ENCODE data around the gene SAMHD1. TPM values are rescaled to one million over a fixed set of nuclear protein-coding genes. Genes with fewer than 3 reads are reported as not detected.
"Not testable (repeated sequence)": the region's sequence is repeated elsewhere in the genome, so short reads cannot be mapped to it uniquely, and the experiment has no call there.

The SAMHD1 gene
- total RNA-seq, 1 experiment from 2014 or later = 54.3 TPM

GRCh38 chr20:36951979-36952738 is 651 bp upstream of the SAMHD1 start:
- intact Hi-C loops (cut with micrococcal nuclease; ENCODE audit: unreplicated experiment) = no loop called here

DNA sequence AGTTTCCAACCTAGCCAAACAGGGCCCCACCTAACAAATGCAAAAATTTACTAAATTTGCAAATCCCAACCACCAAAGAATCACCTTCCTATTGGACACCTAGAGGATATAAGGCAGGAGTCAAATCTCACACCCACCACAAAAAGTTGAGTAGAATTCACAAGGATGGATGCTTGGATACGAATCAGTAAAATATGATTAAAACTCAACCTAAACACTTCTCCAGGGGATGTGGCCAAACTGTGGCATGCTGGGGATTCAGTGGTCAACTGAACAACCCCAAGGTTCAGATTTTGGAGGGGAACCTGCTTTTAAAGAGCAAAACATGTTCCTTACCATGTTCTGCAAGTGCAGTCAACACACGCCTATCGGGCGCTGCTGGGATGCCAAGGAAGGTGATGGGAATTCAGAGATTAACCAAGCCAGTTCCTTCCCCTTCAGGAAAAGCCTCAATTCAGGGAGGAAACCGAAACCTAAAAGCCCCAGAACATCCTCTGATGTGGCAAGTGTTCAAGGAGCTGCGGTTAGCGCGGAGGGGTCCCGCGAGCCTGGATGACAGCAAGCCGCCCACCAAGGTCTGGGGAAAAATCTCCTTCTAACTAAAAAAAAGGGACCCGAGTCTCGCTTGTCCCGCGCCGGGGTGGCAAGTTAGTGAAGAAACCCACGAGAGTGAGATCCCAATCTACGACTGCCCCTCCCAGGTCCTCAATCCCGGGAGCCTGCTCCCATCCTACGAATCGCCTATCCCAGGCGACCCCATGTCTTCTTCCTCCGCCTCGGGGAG is 902 bp downstream of the SAMHD1 start:
- no peaks in the 10 kb centered on the region for H3K27me3 Mint-ChIP-seq (ENCODE audit: unreplicated experiment)
- peak overlapping the region; percentile 88 for H3K4me3 Mint-ChIP-seq (ENCODE audit: low read depth, unreplicated experiment)
- no TSS peak for BruUV-seq (replicated peaks)
- peak; percentile 50 for DNase-seq
- peaks cover 41% of the 10 kb centered on the region for H3K4me1 Mint-ChIP-seq (ENCODE audit: low read depth, unreplicated experiment)
- CTCF ChIA-PET = interaction anchor here (0.6 to 0.7 kb wide), 2 partner anchors 26 to 332 kb away, joined by 3 read pairs; no protein-coding TSS in a partner anchor
- TF ChIP-seq CTCF (IDR thresholded peaks at IDR 0.05; ENCODE audit: unreplicated experiment) = no peak
- H3K27ac Mint-ChIP-seq (ENCODE audit: unreplicated experiment) = peak overlapping the region; percentile 82
- intact Hi-C loops (cut with micrococcal nuclease; ENCODE audit: unreplicated experiment) = no loop called here
- H3K9me3 Mint-ChIP-seq (ENCODE audit: low read depth, unreplicated experiment) = no peaks in the 10 kb centered on the region
- H3K36me3 Mint-ChIP-seq (ENCODE audit: insufficient read depth, unreplicated experiment) = peaks cover 22% of the 10 kb centered on the region

More at GRCh38 chr20:36951979-36952738, 651 bp upstream of the SAMHD1 start:
- DNase-seq = no peak
- TF ChIP-seq CTCF (IDR thresholded peaks at IDR 0.05; ENCODE audit: unreplicated experiment) = no peak
- CTCF ChIA-PET = no interaction called here
- peaks cover 35% of the 10 kb centered on the region for H3K4me1 Mint-ChIP-seq (ENCODE audit: low read depth, unreplicated experiment)
- no peaks in the 10 kb centered on the region for H3K9me3 Mint-ChIP-seq (ENCODE audit: low read depth, unreplicated experiment)
- peaks cover 19% of the 10 kb centered on the region for H3K36me3 Mint-ChIP-seq (ENCODE audit: insufficient read depth, unreplicated experiment)
- peak overlapping the region; percentile 88 for H3K4me3 Mint-ChIP-seq (ENCODE audit: low read depth, unreplicated experiment)
- peak overlapping the region; percentile 82 for H3K27ac Mint-ChIP-seq (ENCODE audit: unreplicated experiment)
- no peaks in the 10 kb centered on the region for H3K27me3 Mint-ChIP-seq (ENCODE audit: unreplicated experiment)
- BruUV-seq (replicated peaks) = TSS peak; percentile 80

DNA sequence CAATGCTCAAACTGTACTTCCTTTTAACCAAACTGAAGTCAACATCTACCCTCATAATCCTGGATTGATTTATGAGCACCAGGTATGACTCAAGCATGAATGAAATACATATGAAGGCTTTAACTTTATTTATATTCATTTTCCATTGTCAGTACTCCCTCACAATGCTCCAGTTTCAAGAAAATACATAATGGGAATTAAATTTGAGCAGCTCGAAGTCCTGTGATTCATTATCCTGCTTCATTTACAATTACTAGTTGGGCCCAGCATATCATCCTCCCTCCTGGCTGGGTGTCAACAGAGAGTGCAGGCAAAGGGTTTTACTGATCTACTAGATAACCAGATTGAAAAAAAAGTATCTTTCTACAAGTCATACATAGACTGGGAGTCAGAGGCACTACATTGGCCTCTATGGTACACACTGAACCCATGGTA is 10.1 kb downstream of the SAMHD1 start:
- H3K36me3 Mint-ChIP-seq (ENCODE audit: insufficient read depth, unreplicated experiment) = peaks cover 4% of the 10 kb centered on the region
- no peak overlapping the region for H3K4me3 Mint-ChIP-seq (ENCODE audit: low read depth, unreplicated experiment)
- peaks cover 8% of the 10 kb centered on the region for H3K4me1 Mint-ChIP-seq (ENCODE audit: low read depth, unreplicated experiment)
- TF ChIP-seq CTCF (IDR thresholded peaks at IDR 0.05; ENCODE audit: unreplicated experiment) = no peak
- no peak for DNase-seq
- no peaks in the 10 kb centered on the region for H3K9me3 Mint-ChIP-seq (ENCODE audit: low read depth, unreplicated experiment)
- H3K27me3 Mint-ChIP-seq (ENCODE audit: unreplicated experiment) = no peaks in the 10 kb centered on the region
- no TSS peak for BruUV-seq (replicated peaks)
- CTCF ChIA-PET = interaction anchor here (0.6 kb wide), 1 partner anchor 20 kb away, joined by 3 read pairs; no protein-coding TSS in a partner anchor
- intact Hi-C loops (cut with micrococcal nuclease; ENCODE audit: unreplicated experiment) = no loop called here
- no peak overlapping the region for H3K27ac Mint-ChIP-seq (ENCODE audit: unreplicated experiment)

DNA sequence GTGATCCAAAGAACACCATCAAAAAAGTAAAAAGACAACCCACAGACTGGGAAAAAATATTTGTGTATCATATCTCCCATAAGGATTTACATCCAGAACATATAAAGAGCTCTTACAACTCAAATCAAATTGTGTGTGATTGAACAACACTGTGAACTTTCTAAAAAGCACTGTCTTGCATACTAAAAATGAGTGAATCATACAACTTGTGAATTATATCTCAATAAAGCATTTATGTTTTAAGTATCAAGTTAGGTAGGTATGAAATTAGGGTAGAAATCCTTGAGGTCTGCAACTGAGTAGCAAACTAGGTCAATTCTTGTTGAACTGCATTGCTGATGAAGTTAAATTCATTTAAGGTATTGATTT is 14.1 kb downstream of the SAMHD1 start:
- intact Hi-C loops (cut with micrococcal nuclease; ENCODE audit: unreplicated experiment) = no loop called here
- Mint-ChIP-seq H3K27me3 (ENCODE audit: unreplicated experiment) (no peaks in the 10 kb centered on the region), H3K4me1 (ENCODE audit: low read depth, unreplicated experiment) (peaks cover 16% of the 10 kb centered on the region), H3K9me3 (ENCODE audit: low read depth, unreplicated experiment) (no peaks in the 10 kb centered on the region), H3K27ac (ENCODE audit: unreplicated experiment) (no peak overlapping the region), H3K4me3 (ENCODE audit: low read depth, unreplicated experiment) (no peak overlapping the region), H3K36me3 (ENCODE audit: insufficient read depth, unreplicated experiment) (peaks cover 4% of the 10 kb centered on the region)
- CTCF ChIA-PET = interaction anchor here (0.6 kb wide), 1 partner anchor 9 kb away, joined by 4 read pairs; no protein-coding TSS in a partner anchor
- TF ChIP-seq CTCF (IDR thresholded peaks at IDR 0.05; ENCODE audit: unreplicated experiment) = no peak
- no peak for DNase-seq
- no TSS peak for BruUV-seq (replicated peaks)

DNA sequence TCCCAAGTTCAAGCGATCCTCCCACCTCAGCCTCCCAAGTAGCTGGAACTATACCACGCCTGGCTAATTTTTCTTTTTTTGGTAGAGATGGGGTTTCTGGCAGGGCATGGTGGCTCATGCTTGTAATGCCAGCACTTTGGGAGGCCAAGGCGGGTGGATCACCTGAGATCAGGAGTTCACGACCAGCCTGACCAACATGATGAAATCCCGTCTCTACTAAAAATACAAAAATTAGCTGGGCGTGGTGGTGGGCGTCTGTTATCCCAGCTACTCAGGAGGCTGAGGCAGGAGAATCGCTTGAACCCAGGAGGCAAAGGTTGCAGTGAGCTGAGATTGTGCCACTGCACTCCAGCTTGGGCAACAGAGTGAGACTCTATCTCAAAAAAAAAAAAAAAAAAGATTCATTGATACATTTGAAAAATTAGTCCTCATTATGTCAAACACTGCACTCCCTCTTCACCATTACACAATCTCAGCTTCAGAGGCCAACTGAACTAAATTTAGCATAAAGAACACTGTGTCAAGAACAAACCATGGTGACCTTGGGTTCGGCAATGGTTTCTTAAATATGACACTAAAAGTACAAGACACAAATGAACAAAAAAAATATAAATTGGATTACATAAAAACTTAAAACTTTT is 14.6 kb downstream of the SAMHD1 start:
- H3K9me3 Mint-ChIP-seq (ENCODE audit: low read depth, unreplicated experiment); H3K4me3 Mint-ChIP-seq (ENCODE audit: low read depth, unreplicated experiment); DNase-seq; BruUV-seq (replicated peaks); H3K27me3 Mint-ChIP-seq (ENCODE audit: unreplicated experiment); H3K36me3 Mint-ChIP-seq (ENCODE audit: insufficient read depth, unreplicated experiment); H3K27ac Mint-ChIP-seq (ENCODE audit: unreplicated experiment); intact Hi-C loops (cut with micrococcal nuclease; ENCODE audit: unreplicated experiment); CTCF ChIA-PET: not testable (repeated sequence)
- peaks cover 19% of the 10 kb centered on the region for H3K4me1 Mint-ChIP-seq (ENCODE audit: low read depth, unreplicated experiment)
